ENCODE measurements around the gene SPRED2.

DNA sequence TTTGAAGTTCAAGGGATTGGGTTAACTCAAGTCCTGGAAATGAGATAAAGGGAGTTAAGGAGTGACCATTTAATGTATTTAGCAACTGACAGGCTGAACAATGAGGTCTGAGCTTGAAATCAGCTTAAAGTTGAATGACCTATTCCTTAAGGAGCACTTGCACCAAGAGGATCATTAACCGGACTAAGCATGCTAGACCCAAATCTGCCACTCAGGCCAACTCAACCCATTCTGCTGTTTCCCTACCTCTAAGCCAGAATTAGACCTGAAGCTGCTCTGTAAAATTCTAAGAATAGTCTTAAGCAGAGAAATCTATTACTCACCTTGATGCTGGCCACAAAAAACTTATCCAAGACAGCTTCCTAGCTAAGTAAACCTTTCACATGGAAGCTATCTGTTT, 59.8 kb downstream of the SPRED2 start:
- TF ChIP-seq POLR2A (IDR thresholded peaks at IDR 0.05) (no peak), CTCF (IDR thresholded peaks at IDR 0.05) (no peak), EP300 (IDR thresholded peaks at IDR 0.05) (no peak)

Data from tibial nerve (tissue), 4 donors.